Measurements from ENCODE around the gene ADCY4.

Gene ADCY4

GRCh38 chr14:24292118-24292807 is 42.6 kb downstream of the ADCY4 start:
- Histone ChIP-seq H2AK5ac (ENCODE audit: low read length, severe bottlenecking) (no peak overlapping the region), H2BK15ac (ENCODE audit: low read depth, poor library complexity, severe bottlenecking) (no peak overlapping the region), H2BK120ac (ENCODE audit: low read depth, low read length) (no peak overlapping the region), H2BK12ac (ENCODE audit: low read length in 2 of 2) (no peak overlapping the region), H3K18ac (ENCODE audit: low read depth in 1 of 2, low read length in 2 of 2) (no peak overlapping the region), H3K23ac (ENCODE audit: low read length in 2 of 2) (no peak overlapping the region), H3K36me3 (ENCODE audit: control insufficient read depth in 1 of 2, insufficient read depth in 2 of 2, low read depth in 1 of 2, low read length in 2 of 2) (peaks cover 41 to 69% of the 10 kb centered on the region in 2 experiments), H3K14ac (ENCODE audit: low read length in 2 of 2) (no peak overlapping the region), H2AFZ (ENCODE audit: low read depth, low read length) (no peak overlapping the region), H4K91ac (ENCODE audit: low read length) (no peak overlapping the region), H3K4ac (ENCODE audit: low read depth in 1 of 2, low read length in 2 of 2) (no peak overlapping the region), H3K79me1 (replicated peaks; ENCODE audit: low read length, poor library complexity, severe bottlenecking) (peaks cover 14% of the 10 kb centered on the region), H3K9ac (ENCODE audit: low read length) (no peak overlapping the region), H3K4me2 (ENCODE audit: low read length, poor library complexity, severe bottlenecking) (no peak overlapping the region), H4K8ac (ENCODE audit: low read length) (no peak overlapping the region), H3K27ac (ENCODE audit: low read length, poor library complexity, severe bottlenecking) (no peak overlapping the region), H3K4me1 (ENCODE audit: control insufficient read depth, insufficient read depth, low read depth, low read length) (peaks cover 4% of the 10 kb centered on the region), H3K27me3 (ENCODE audit: control insufficient read depth in 1 of 2, insufficient read depth in 1 of 2, low read length in 2 of 2) (no peaks in the 10 kb centered on the region), H2BK5ac (ENCODE audit: low read depth, low read length, poor library complexity, severe bottlenecking) (no peak overlapping the region), H3K9me3 (ENCODE audit: control insufficient read depth, low read length) (no peaks in the 10 kb centered on the region), H3K4me3 (ENCODE audit: insufficient read depth in 1 of 2, low read depth in 1 of 2, low read length in 2 of 2) (no peak overlapping the region)
- 94% methylated on average over 11 of the region's 11 CpGs for WGBS
- no peak for DNase-seq

GRCh38 chr14:24291446-24292117 is 43.3 kb downstream of the ADCY4 start:
- H3K4me1 ChIP-seq (ENCODE audit: control insufficient read depth, insufficient read depth, low read depth, low read length): peaks cover 2% of the 10 kb centered on the region
- H3K4me2 ChIP-seq (ENCODE audit: low read length, poor library complexity, severe bottlenecking): no peak overlapping the region
- H3K36me3 ChIP-seq (ENCODE audit: control insufficient read depth in 1 of 2, insufficient read depth in 2 of 2, low read depth in 1 of 2, low read length in 2 of 2): peaks cover 41 to 69% of the 10 kb centered on the region in 2 experiments
- no peak overlapping the region for H3K27ac ChIP-seq (ENCODE audit: low read length, poor library complexity, severe bottlenecking)
- no peaks in the 10 kb centered on the region for H3K27me3 ChIP-seq (ENCODE audit: control insufficient read depth in 1 of 2, insufficient read depth in 1 of 2, low read length in 2 of 2)
- no peak overlapping the region for H4K91ac ChIP-seq (ENCODE audit: low read length)
- no peak overlapping the region for H3K18ac ChIP-seq (ENCODE audit: low read depth in 1 of 2, low read length in 2 of 2)
- no peak overlapping the region for H3K9ac ChIP-seq (ENCODE audit: low read length)
- no peak overlapping the region for H4K8ac ChIP-seq (ENCODE audit: low read length)
- H3K23ac ChIP-seq (ENCODE audit: low read length in 2 of 2): no peak overlapping the region
- H3K4me3 ChIP-seq (ENCODE audit: insufficient read depth in 1 of 2, low read depth in 1 of 2, low read length in 2 of 2): no peak overlapping the region
- H3K14ac ChIP-seq (ENCODE audit: low read length in 2 of 2): no peak overlapping the region
- no peak overlapping the region for H3K4ac ChIP-seq (ENCODE audit: low read depth in 1 of 2, low read length in 2 of 2)
- no peak overlapping the region for H2BK120ac ChIP-seq (ENCODE audit: low read depth, low read length)
- no peaks in the 10 kb centered on the region for H3K9me3 ChIP-seq (ENCODE audit: control insufficient read depth, low read length)
- 91% methylated on average over 3 of the region's 3 CpGs for WGBS
- no peak overlapping the region for H2AK5ac ChIP-seq (ENCODE audit: low read length, severe bottlenecking)
- H2BK15ac ChIP-seq (ENCODE audit: low read depth, poor library complexity, severe bottlenecking): no peak overlapping the region
- no peak overlapping the region for H2BK5ac ChIP-seq (ENCODE audit: low read depth, low read length, poor library complexity, severe bottlenecking)
- H3K79me1 ChIP-seq (replicated peaks; ENCODE audit: low read length, poor library complexity, severe bottlenecking): peaks cover 17% of the 10 kb centered on the region
- no peak overlapping the region for H2BK12ac ChIP-seq (ENCODE audit: low read length in 2 of 2)
- H2AFZ ChIP-seq (ENCODE audit: low read depth, low read length): no peak overlapping the region
- no peak for DNase-seq

- Histone ChIP-seq H3K36me3 (ENCODE audit: control insufficient read depth in 1 of 2, insufficient read depth in 2 of 2, low read depth in 1 of 2, low read length in 2 of 2) (peaks cover 35 to 62% of the 10 kb centered on the region in 2 experiments), H3K4me2 (ENCODE audit: low read length, poor library complexity, severe bottlenecking) (no peak overlapping the region), H2AK5ac (ENCODE audit: low read length, severe bottlenecking) (no peak overlapping the region), H3K14ac (ENCODE audit: low read length in 2 of 2) (no peak overlapping the region), H3K79me1 (replicated peaks; ENCODE audit: low read length, poor library complexity, severe bottlenecking) (peaks cover 19% of the 10 kb centered on the region), H3K9ac (ENCODE audit: low read length) (no peak overlapping the region), H3K4me1 (ENCODE audit: control insufficient read depth, insufficient read depth, low read depth, low read length) (no peaks in the 10 kb centered on the region), H3K4ac (ENCODE audit: low read depth in 1 of 2, low read length in 2 of 2) (no peak overlapping the region), H4K8ac (ENCODE audit: low read length) (no peak overlapping the region), H2BK120ac (ENCODE audit: low read depth, low read length) (no peak overlapping the region), H2AFZ (ENCODE audit: low read depth, low read length) (no peak overlapping the region), H3K27me3 (ENCODE audit: control insufficient read depth in 1 of 2, insufficient read depth in 1 of 2, low read length in 2 of 2) (no peaks in the 10 kb centered on the region), H3K9me3 (ENCODE audit: control insufficient read depth, low read length) (no peaks in the 10 kb centered on the region), H2BK15ac (ENCODE audit: low read depth, poor library complexity, severe bottlenecking) (no peak overlapping the region), H3K27ac (ENCODE audit: low read length, poor library complexity, severe bottlenecking) (no peak overlapping the region), H3K23ac (ENCODE audit: low read length in 2 of 2) (no peak overlapping the region), H3K18ac (ENCODE audit: low read depth in 1 of 2, low read length in 2 of 2) (no peak overlapping the region), H4K91ac (ENCODE audit: low read length) (no peak overlapping the region), H2BK5ac (ENCODE audit: low read depth, low read length, poor library complexity, severe bottlenecking) (no peak overlapping the region), H3K4me3 (ENCODE audit: insufficient read depth in 1 of 2, low read depth in 1 of 2, low read length in 2 of 2) (no peak overlapping the region), H2BK12ac (ENCODE audit: low read length in 2 of 2) (no peak overlapping the region)
- 90% methylated on average over 7 of the region's 9 CpGs for WGBS
- no peak for DNase-seq
Measured at GRCh38 chr14:24290746-24291145, 44.1 kb downstream of the ADCY4 start.

GRCh38 chr14:24289649-24290280 is 45.1 kb downstream of the ADCY4 start:
- no peak overlapping the region for H3K18ac ChIP-seq (ENCODE audit: low read depth in 1 of 2, low read length in 2 of 2)
- peaks cover 19% of the 10 kb centered on the region for H3K79me1 ChIP-seq (replicated peaks; ENCODE audit: low read length, poor library complexity, severe bottlenecking)
- H3K4ac ChIP-seq (ENCODE audit: low read depth in 1 of 2, low read length in 2 of 2): no peak overlapping the region
- no peak overlapping the region for H2AK5ac ChIP-seq (ENCODE audit: low read length, severe bottlenecking)
- H3K27ac ChIP-seq (ENCODE audit: low read length, poor library complexity, severe bottlenecking): no peak overlapping the region
- no peak overlapping the region for H3K4me3 ChIP-seq (ENCODE audit: insufficient read depth in 1 of 2, low read depth in 1 of 2, low read length in 2 of 2)
- H4K8ac ChIP-seq (ENCODE audit: low read length): no peak overlapping the region
- H3K4me2 ChIP-seq (ENCODE audit: low read length, poor library complexity, severe bottlenecking): no peak overlapping the region
- 83% methylated on average over 6 of the region's 6 CpGs for WGBS
- no peaks in the 10 kb centered on the region for H3K27me3 ChIP-seq (ENCODE audit: control insufficient read depth in 1 of 2, insufficient read depth in 1 of 2, low read length in 2 of 2)
- no peaks in the 10 kb centered on the region for H3K4me1 ChIP-seq (ENCODE audit: control insufficient read depth, insufficient read depth, low read depth, low read length)
- DNase-seq: no peak
- no peak overlapping the region for H2BK15ac ChIP-seq (ENCODE audit: low read depth, poor library complexity, severe bottlenecking)
- no peak overlapping the region for H3K9ac ChIP-seq (ENCODE audit: low read length)
- no peak overlapping the region for H2BK5ac ChIP-seq (ENCODE audit: low read depth, low read length, poor library complexity, severe bottlenecking)
- peaks cover 34 to 52% of the 10 kb centered on the region in 2 experiments for H3K36me3 ChIP-seq (ENCODE audit: control insufficient read depth in 1 of 2, insufficient read depth in 2 of 2, low read depth in 1 of 2, low read length in 2 of 2)
- no peak overlapping the region for H3K14ac ChIP-seq (ENCODE audit: low read length in 2 of 2)
- no peak overlapping the region for H4K91ac ChIP-seq (ENCODE audit: low read length)
- no peak overlapping the region for H2AFZ ChIP-seq (ENCODE audit: low read depth, low read length)
- H2BK120ac ChIP-seq (ENCODE audit: low read depth, low read length): no peak overlapping the region
- no peak overlapping the region for H2BK12ac ChIP-seq (ENCODE audit: low read length in 2 of 2)
- H3K23ac ChIP-seq (ENCODE audit: low read length in 2 of 2): no peak overlapping the region
- H3K9me3 ChIP-seq (ENCODE audit: control insufficient read depth, low read length): no peaks in the 10 kb centered on the region

All from mesenchymal stem cell (in vitro differentiated cells and primary cell).